H1 (cell line): ENCODE results near the gene TSPAN4. TPM values are rescaled to one million over a fixed set of nuclear protein-coding genes. Genes with fewer than 3 reads are reported as not detected.

Experiments
- JUN ChIP-seq: IDR thresholded peaks from 2 replicates; pipeline ENCODE4 v1.6.1; 2011; ENCODE audit warnings: low read depth, mild to moderate bottlenecking, improper control_type of control experiment, low read length
- JUND ChIP-seq: IDR thresholded peaks from 2 replicates; pipeline ENCODE4 v1.6.1; 2011; ENCODE audit warnings: mild to moderate bottlenecking, improper control_type of control experiment, low read length
- POLR2A ChIP-seq, 2 experiments: IDR thresholded peaks; 1 replicate in 1 of 2; 2 replicates in 1 of 2; pipeline ENCODE4 v1.6.1; 2011; ENCODE audit warnings: low read depth in 2 of 2, low read length in 2 of 2, mild to moderate bottlenecking in 2 of 2; ENCODE audit errors: control extremely low read depth in 1 of 2
- polyA plus RNA-seq, 7 experiments: library from polyadenylated mRNA; depleted of rRNA in 3 of 7; stranded (reverse) in 5 of 7; unstranded in 2 of 7; fragments of >200 nt in 5 of 7; fragments of 200-250 nt in 2 of 7; gene quantifications; 1 replicate in 5 of 7; 2 replicates in 1 of 7; 4 replicates in 1 of 7; pipeline versions ENCODE4 v1.2.1 to v1.2.3, GENCODE V29; 2011 to 2013; ENCODE audit warnings: missing spikeins in 2 of 7, mixed read lengths in 2 of 7
- total RNA-seq: library from RNA; stranded (reverse); fragmentation: NEBNext Ultra II Directional; extraction: Animal tissue kit (Norgen Biotek cat#: 25700); gene quantifications from 2 replicates; pipeline ENCODE4 v1.2.1, GENCODE V29; 2021

The TSPAN4 gene
- total and polyA plus RNA-seq, 2 of the 8 experiments (the other 6 are each of a cell fraction or from before 2014, with no cell fraction given), result 74.1 to 145 TPM

DNA sequence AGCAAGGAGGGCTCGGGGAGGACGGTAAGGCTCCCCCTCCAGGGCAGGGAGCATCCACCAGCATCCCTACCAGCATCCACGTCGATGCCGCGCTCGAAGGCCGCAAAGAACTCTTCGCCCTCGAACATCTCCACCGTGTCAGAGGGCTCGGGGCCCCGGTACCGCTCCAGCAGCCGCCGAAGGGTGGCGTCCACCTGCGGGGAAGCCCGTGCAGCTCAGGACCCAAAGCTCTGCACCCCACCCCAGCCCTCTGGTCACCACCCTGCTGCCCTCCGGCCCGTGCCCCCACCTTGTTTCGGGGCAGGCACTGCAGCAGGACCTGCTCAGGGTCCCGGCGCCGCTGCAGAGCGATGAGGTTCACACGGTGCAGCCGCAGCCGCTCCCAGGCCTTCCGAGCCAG lies 42.2 kb upstream of the TSPAN4 start (continued):
- no peak for TF ChIP-seq JUN
- no peak for TF ChIP-seq JUND
- no peak for TF ChIP-seq POLR2A (IDR thresholded peaks at IDR 0.05; ENCODE audit: control extremely low read depth in 1 of 2, low read depth in 2 of 2, low read length in 2 of 2)
- TF ChIP-seq, all 59 proteins: peak for 0
